NCI-H69 (cell line): Measurements from ENCODE around the gene CD300H.
"Not testable (repeated sequence)": the region's sequence is repeated elsewhere in the genome, so short reads cannot be mapped to it uniquely, and the experiment has no call there.

ENCODE experiments used
- DNase-seq: peaks from one replicate; lab custom pipeline; 2025; lab: John Stamatoyannopoulos, UW

CD300H gene

GRCh38 chr17:74584292-74585060, 17.2 kb upstream of the CD300H start:
- no peak for DNase-seq

DNA sequence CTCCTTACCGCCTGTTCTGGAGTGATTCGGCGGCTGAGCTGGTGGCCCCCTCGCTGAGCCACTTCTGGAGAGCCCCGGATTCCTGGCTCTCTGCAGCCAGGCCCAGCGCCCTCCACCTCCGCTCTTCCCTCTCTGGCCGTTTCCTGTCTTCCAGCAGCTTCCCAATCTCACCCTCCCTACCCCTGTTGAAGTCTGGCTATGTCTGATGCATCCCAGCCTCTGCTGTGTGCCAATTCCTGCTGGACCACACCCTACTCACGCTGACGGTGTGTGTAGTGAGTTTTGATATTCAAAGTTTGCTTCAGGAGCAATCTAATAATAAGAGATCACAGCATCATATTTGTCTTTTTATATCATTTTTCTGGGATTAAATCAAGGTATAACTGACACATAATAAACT, 15.3 kb upstream of the CD300H start:
- no peak for DNase-seq

GRCh38 chr17:74579900-74580299, 12.6 kb upstream of the CD300H start:
- no peak for DNase-seq

GRCh38 chr17:74578979-74579378, 11.7 kb upstream of the CD300H start:
- DNase-seq = no peak

- DNase-seq = no peak
These were observed 7.3 kb upstream of the CD300H start for GRCh38 chr17:74574489-74575142.

DNA sequence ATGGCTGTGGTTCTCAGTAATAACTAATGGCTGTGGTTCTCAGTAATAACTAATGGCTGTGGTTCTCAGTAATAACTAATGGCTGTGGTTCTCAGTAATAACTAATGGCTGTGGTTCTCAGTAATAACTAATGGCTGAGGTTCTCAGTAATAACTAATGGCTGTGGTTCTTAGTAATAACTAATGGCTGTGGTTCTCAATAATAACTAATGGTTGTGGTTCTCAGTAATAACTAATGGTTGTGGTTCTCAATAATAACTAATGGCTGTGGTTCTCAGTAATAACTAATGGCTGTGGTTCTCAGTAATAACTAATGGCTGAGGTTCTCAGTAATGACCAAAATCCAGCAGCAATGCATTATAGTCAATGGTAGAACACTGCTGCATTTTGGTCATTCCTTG, 6.3 kb upstream of the CD300H start:
- DNase-seq = not testable (repeated sequence)

DNA sequence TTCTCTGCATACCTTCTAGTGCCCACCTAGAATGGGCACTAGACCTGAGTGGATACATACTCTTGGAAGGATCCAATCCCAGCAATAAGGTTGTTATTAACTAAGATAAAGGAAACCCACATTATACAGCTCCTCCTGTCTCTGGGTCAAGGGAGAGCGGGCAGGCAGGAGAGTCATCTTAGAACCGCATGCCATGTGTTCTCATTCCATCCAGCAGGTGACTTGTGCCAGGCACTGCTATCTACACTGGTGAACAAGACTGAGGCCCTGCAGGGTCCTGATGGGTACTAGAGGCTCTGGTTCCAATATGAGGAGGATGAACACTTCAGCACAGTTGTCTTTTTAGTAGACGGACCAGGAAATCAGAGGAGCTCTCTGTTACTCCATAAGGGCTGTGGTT, 5.9 kb upstream of the CD300H start:
- no peak for DNase-seq

DNA sequence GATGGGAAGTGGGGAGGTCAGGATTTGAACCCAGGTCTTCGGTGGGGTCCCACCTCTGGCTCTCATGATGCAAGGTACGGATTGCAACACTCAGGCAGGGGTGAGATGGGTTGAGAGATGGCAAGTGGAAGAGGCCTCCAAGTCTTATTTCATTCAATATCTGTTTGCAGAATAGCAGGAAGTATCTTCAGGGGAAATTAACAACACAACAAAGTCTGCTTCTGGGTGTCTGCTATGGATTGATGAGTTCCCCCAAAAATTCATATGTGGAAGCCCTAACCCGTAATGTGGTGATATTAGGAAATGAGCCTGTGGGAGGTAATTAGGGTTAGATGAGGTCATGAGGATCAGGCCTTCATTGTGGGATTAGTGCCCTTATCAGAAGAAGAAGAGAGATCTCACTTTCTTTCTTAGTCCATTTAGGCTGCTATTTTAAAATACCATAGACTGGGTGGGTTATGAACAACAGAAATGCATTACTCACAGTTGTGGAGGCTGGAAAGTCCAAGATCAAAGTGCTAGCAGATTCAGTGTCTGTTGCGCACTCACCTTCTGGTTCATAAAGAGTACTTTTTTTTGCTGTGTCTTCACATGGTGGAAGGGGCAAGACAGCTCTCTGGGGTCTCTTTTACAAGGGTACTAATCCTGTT, 4.4 kb upstream of the CD300H start:
- DNase-seq = no peak

DNA sequence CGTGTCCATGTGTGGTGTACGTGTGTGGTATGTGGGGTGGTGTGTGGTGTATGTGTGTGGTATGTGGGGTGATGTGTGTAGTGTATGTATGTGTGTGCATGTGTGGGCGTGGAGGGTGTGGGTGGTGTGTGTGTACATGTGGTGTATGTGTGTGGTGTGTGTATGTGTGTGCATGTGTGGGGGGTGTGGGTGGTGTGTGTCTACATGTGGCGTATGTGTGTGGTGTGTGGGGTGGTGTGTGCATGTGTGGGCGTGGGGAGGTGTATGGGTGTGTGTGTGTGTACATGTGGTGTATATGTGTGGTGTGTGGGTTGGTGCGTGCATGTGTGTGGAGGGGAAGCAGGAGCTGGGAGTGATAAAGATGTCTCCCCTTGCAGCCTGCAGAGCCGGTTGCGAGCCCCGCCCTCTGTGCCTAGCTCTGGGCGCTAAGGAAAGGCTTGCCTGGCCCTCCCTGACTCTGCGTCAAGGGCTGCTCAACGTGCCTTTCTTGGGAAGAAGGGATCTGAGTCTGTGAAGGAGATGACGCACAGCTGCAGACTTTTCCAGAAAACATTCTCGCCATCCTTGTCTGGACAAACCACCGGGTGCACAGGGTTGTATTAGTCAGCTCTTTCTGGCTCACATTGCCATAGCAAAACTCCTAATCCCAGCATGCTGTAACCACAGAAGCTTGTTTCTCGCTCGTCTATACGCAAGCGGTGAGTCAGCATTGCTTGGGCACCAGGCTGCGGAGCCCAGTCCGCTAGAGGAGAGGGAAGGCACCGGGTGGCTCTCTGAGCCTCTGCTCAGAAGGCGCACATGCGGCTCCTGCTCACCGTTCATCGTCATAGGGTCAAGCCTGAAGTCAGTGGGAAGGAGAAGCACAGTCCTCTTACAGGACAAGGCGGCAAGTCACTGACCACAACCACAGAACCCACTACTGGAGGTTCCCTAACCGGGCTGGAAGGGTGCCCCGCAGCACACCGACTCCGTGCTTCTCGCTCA, 2.0 kb upstream of the CD300H start:
- peak; percentile 13 for DNase-seq

- DNase-seq = no peak
These were observed 981 bp upstream of the CD300H start for GRCh38 chr17:74568106-74568873.

DNA sequence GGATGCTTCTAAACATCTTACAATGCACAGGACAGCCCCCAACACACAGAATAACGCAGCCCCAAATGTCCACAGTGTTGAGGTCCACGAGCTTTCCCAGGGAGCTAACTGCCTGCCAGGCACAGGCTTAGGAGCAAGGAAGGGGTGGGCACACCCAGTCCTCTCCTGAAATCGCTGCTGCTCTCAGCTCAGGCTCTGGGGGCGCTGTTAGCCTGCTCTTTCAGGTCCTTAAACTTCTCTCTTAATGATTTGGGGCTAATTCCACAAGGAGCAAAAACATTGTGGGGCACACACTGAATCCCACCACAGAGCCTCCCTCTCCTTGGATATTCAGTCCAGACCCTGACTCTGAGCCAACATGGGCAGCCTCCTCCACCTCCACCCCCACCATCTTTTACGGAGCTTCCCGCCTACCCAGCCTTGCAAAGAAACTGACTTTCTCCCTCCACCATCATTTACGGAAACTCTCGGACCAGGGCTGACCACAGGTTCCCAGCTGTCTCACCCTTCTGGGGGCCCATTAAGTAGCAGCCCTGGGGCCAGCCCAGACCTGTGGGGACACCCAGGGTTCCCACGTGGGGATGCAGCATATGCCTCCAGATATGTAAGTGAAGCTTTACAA, 1.1 kb downstream of the CD300H start:
- DNase-seq = peak; percentile 55

DNA sequence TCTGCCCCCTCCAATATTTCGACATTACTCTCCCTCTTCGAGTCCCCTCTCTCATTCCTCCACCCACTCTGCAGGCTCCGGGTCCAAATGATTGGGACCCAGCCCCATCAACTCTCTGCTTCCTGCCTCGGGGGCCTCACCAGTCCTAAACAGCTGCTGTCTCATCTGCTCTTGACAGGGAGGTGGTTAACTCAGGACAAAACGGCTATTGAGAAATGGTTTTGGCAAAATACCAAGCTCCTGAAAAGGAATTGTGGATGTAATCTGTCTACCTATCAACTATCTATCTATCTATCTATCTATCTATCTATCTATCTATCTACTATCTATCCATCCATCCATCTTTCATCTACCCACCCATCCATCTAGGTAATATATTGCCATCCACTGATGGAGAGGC, 2.2 kb downstream of the CD300H start:
- no peak for DNase-seq

DNA sequence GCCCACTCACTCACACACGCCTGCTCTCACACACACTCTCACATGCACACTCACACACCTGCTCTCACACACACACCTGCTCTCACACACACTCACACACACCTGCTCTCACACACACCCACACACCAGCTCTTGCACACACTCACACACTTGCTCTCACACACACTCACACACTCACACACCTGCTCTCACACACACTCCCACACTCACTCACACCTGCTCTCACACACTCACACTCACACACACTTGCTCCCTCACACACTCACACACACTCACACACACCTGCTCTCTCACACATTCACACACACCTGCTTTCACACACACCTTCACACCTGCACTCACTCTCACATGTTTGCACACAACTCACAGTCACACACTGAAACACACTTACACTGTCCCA, 4.0 kb downstream of the CD300H start:
- DNase-seq = no peak

GRCh38 chr17:74561586-74561985, 5.7 kb downstream of the CD300H start:
- no peak for DNase-seq

DNA sequence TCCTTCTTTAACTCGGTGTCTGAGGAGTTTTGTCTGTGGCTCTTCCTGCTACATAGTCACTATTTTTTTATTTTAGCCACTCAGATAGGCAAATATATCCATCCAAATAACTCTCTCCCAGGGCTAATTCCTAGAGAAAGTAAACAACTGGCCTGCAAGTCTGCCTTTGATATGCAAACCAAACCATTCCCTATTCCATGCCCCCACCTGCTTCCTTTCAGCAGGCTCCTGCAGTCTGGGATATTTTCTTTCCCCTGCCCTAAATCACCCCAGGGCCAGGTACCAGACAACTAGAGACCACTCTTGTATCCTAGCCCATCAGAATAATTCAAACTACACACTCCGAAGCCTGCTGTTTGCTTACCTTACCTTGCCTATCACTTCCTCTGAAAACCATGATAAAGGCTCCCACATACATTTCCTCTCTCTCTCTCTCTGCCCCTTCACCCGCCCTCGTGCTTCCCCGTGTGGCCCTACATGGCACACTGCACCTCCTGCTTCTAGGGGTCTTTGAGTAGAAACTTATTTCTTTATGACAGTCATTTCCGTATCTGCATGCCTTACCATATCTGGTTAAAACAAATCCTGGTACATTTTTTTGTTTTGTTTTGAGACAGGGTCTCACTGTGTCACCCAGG, 8.3 kb downstream of the CD300H start:
- no peak for DNase-seq

DNA sequence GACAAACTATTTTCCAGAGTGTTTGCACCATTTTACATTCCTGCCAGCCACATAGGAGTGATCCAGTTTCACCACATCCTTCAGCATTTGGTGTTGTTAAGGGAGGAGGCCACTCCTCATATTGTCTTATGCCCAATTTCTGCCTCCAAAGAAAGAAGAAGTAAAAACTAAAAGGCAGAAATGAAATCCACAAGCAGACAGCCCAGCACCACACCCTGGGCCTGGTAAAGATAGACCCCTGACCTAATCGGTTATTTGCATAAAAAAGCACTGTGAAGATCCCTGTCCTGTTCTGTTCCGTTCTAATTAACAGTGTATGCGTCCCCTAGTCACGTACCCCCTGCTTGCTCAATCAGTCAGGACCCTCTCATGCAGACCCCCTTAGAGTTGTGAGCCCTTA, 8.9 kb downstream of the CD300H start:
- DNase-seq = not testable (repeated sequence)

DNA sequence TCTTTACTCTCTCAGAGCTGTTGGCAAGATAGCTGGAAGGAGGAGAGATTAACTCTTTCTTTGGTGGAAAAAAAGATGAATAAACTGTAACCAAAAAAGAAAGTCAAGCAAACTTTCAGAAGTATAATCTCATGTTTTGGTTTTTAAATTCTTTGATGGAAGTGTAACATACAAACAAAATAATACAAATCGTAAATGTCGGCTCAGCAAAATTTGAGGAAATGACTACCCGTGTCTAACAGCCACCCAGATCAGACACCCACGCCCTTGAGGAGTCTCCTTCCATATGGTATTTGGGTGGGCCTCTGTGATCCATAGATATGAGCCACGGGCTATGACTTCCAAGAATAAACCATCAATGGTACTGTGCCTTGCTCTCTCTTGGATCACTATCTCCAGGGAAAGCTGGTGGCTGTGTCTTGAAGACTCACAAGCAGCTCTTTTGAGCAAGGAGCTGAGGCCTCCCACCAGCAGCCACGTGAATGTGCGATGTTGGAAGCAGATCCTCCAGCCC, 11.8 kb downstream of the CD300H start:
- DNase-seq = no peak

DNA sequence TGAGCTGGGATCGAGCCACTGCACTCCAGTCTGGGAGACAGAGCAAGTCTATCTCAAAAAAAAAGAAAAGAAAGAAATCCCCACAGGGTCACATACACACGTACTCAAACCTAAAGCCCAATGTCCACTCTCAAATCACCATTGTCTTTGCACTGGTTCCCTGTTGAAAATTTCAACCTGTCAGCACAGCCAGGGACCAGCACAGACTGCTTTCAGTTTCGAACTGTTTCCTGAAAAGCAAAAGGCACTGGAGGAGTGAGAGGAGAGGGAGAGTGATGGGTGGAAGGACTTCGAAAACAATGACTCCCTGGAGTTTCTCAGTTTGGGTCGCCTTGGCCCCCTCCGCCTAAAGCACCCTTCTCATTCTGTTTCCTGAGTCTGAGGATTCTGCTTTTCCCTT, 12.4 kb downstream of the CD300H start:
- DNase-seq = no peak

GRCh38 chr17:74552037-74552436, 15.3 kb downstream of the CD300H start:
- DNase-seq = peak; percentile 11

- DNase-seq = no peak
These were observed 16.7 kb downstream of the CD300H start for GRCh38 chr17:74550602-74551001.
